Measurements from ENCODE around the gene LMCD1. TPM values are rescaled to one million over a fixed set of nuclear protein-coding genes. Genes with fewer than 3 reads are reported as not detected.

LMCD1 gene
- total and polyA plus RNA-seq, 4 donors: 192 to 1,289 (median 381) TPM

DNA sequence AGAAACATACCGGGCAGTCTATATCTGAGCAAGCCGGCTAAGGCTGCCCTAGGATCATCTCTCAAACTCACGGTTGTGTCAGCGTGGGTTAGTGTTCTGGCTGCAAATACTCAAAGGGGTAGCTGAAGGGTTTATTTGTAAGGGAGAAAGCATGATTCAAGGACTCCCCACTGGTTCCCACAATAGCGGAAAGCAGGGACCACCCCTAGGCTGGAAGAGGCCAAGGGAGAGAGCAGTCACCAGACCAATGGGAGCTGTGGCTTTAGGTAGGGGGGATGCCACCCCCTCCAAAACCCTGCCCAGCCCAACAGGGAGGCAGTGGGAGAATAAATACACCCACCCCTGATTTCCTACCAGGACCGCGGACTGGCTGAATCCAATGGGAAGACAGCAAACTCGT, 7.3 kb upstream of the LMCD1 start:
- intact Hi-C loops (cut with DNase I): no loop called here
- no peaks in the 10 kb centered on the region for H3K4me1 ChIP-seq (ENCODE audit: control insufficient read depth in 1 of 2, insufficient read depth in 2 of 2, low read length in 2 of 2)
- H3K27ac ChIP-seq (ENCODE audit: low read depth in 1 of 2, low read length in 2 of 2): no peak overlapping the region
- DNase-seq (no peak), ATAC-seq (ENCODE audit: low FRiP score) (no peak)
- no peaks in the 10 kb centered on the region for H3K27me3 ChIP-seq (ENCODE audit: control insufficient read depth in 1 of 2, insufficient read depth in 2 of 2, low read length in 1 of 2)
- H3K9me3 ChIP-seq (ENCODE audit: control insufficient read depth, low read length): no peaks in the 10 kb centered on the region
- no peaks in the 10 kb centered on the region for H3K36me3 ChIP-seq (ENCODE audit: control insufficient read depth in 1 of 2, insufficient read depth in 2 of 2, low read length in 1 of 2)
- WGBS, 2 donors: 97 to 98% methylated on average over 8 of the region's 8 CpGs
- H3K4me3 ChIP-seq (ENCODE audit: low read length in 2 of 2): no peak overlapping the region

DNA sequence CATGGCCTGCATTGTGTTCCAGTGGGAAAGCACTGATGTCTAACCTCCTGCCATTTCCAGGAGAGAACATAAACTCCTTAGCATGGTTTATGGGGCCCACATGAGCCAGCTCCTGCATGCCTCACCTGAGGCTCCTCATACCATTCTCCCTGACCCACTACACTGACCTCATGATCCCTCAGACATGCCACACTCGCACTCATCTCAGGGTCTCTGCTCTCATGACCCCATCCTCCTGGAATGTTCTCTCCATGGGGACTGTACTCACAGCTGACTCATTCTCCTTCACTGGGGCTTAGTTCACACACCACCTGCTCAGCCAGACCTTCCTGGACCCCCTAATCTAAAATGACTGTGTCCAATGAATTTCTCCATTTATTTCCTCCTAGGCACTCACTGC, 4.0 kb upstream of the LMCD1 start:
- intact Hi-C loops (cut with DNase I): no loop called here

DNA sequence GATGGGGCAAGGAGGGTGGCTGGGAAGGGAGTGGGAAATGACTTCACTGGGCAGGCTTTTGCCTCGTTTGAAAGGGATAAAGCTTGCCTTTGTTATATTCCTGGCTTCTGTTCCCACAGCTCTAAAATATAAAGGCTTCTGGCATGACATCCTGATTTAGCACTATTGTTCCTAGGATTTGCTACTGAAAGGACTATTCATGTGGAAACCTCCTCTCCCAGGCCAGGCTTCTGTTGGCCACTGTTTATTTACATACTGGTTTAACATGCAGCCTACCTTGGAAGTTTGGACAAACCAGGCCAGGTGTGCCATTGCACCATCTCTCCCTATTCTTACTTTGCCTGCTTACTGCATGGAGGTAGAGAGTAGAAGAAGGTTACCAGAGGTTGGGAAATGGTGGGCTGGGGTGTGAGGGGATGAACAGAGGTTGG, 2.4 kb upstream of the LMCD1 start:
- Histone ChIP-seq H3K27me3 (ENCODE audit: control insufficient read depth in 1 of 2, insufficient read depth in 2 of 2, low read length in 1 of 2) (no peaks in the 10 kb centered on the region), H3K4me3 (ENCODE audit: low read length in 2 of 2) (no peak overlapping the region), H3K36me3 (ENCODE audit: control insufficient read depth in 1 of 2, insufficient read depth in 2 of 2, low read length in 1 of 2) (no peaks in the 10 kb centered on the region), H3K4me1 (ENCODE audit: control insufficient read depth in 1 of 2, insufficient read depth in 2 of 2, low read length in 2 of 2) (no peaks in the 10 kb centered on the region), H3K27ac (ENCODE audit: low read depth in 1 of 2, low read length in 2 of 2) (no peak overlapping the region), H3K9me3 (ENCODE audit: control insufficient read depth, low read length) (no peaks in the 10 kb centered on the region)
- 14 to 19% methylated on average over 1 of the region's 1 CpG for WGBS, 2 donors
- ATAC-seq (ENCODE audit: low FRiP score) (no peak), DNase-seq (no peak)
- intact Hi-C loops (cut with DNase I): no loop called here

More for the DNA sequence above, 4.0 kb upstream of the LMCD1 start:
- H3K27me3 ChIP-seq (ENCODE audit: control insufficient read depth in 1 of 2, insufficient read depth in 2 of 2, low read length in 1 of 2): no peaks in the 10 kb centered on the region
- no peak for ATAC-seq (ENCODE audit: low FRiP score)
- H3K9me3 ChIP-seq (ENCODE audit: control insufficient read depth, low read length): no peaks in the 10 kb centered on the region
- DNase-seq: no peak
- H3K27ac ChIP-seq (ENCODE audit: low read depth in 1 of 2, low read length in 2 of 2): no peak overlapping the region
- WGBS, 2 donors: 65 to 78% methylated on average over 1 of the region's 1 CpG
- no peaks in the 10 kb centered on the region for H3K4me1 ChIP-seq (ENCODE audit: control insufficient read depth in 1 of 2, insufficient read depth in 2 of 2, low read length in 2 of 2)
- H3K36me3 ChIP-seq (ENCODE audit: control insufficient read depth in 1 of 2, insufficient read depth in 2 of 2, low read length in 1 of 2): no peaks in the 10 kb centered on the region
- no peak overlapping the region for H3K4me3 ChIP-seq (ENCODE audit: low read length in 2 of 2)

DNA sequence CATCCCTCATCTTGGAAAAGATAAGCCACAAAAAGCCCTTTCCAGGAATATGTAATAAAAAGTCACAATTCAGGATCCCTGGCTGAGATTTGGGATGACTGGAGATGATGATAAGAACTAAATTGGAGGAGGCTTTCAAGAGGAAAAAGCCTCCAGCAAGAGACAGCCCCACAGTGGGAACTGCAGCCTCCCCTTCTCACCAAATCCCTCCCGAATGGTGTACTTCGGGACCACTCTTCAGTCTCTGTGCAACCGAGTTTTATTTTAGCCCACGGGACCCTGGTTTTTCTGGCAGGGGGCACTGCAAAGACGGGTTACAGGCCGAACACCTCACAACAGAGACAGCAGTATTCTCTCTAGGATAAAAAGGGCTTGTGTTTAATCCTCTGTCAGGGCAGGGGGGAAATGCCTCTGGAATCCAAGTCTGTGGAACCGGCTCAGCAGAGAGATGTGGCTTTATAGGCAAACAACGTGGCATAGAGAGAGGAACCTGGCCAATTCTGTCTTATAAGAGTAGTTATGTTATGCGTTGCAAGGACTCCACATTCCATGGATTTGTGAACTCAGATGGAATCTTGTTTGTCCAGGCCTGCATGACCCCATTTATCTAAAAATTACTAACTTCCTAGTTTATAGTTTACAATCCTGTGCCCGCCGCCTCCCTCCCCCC, 1.2 kb upstream of the LMCD1 start:
- intact Hi-C loops (cut with DNase I): loop anchor here (2.0 to 5.0 kb wide), 2 partner anchors 16 to 43 kb away; no protein-coding TSS in a partner anchor
- Histone ChIP-seq H3K36me3 (ENCODE audit: control insufficient read depth in 1 of 2, insufficient read depth in 2 of 2, low read length in 1 of 2) (peaks cover 0 to 3% of the 10 kb centered on the region in 2 donors), H3K9me3 (ENCODE audit: control insufficient read depth, low read length) (no peaks in the 10 kb centered on the region), H3K4me3 (ENCODE audit: low read length in 2 of 2) (peak overlapping the region in 1 of 2 donors; percentile 46), H3K27me3 (ENCODE audit: control insufficient read depth in 1 of 2, insufficient read depth in 2 of 2, low read length in 1 of 2) (no peaks in the 10 kb centered on the region), H3K27ac (ENCODE audit: low read depth in 1 of 2, low read length in 2 of 2) (peak overlapping the region; percentile 28 to 59), H3K4me1 (ENCODE audit: control insufficient read depth in 1 of 2, insufficient read depth in 2 of 2, low read length in 2 of 2) (no peaks in the 10 kb centered on the region)
- DNase-seq: no peak
- 10 to 11% methylated on average over 11 of the region's 11 CpGs for WGBS, 2 donors
- ATAC-seq (ENCODE audit: low FRiP score): no peak

DNA sequence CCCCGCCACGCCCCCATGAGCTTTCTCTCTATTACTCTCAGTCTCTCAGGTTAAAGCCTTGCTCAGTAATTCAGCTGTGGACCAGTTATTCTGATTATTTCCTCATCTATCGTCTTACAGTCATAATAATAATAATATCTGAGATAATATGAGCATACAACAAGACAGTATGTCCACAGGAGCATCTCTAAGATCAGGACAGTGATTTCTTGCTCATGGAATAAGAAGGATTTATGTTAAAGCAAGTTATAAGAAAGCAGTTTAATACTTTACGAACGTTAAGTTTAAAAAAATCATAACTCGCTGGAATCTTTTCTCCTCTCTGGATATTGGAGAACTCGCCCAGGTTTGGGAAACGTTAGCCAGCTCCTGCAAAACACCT, 643 bp upstream of the LMCD1 start:
- Histone ChIP-seq H3K36me3 (ENCODE audit: control insufficient read depth in 1 of 2, insufficient read depth in 2 of 2, low read length in 1 of 2) (peaks cover 0 to 3% of the 10 kb centered on the region in 2 donors), H3K27ac (ENCODE audit: low read depth in 1 of 2, low read length in 2 of 2) (peak overlapping the region; percentile 74 to 83), H3K27me3 (ENCODE audit: control insufficient read depth in 1 of 2, insufficient read depth in 2 of 2, low read length in 1 of 2) (no peaks in the 10 kb centered on the region), H3K4me3 (ENCODE audit: low read length in 2 of 2) (peak overlapping the region; percentile 45 to 46), H3K4me1 (ENCODE audit: control insufficient read depth in 1 of 2, insufficient read depth in 2 of 2, low read length in 2 of 2) (no peaks in the 10 kb centered on the region), H3K9me3 (ENCODE audit: control insufficient read depth, low read length) (no peaks in the 10 kb centered on the region)
- 1 to 2% methylated on average over 8 of the region's 8 CpGs for WGBS, 2 donors
- ATAC-seq (ENCODE audit: low FRiP score) (no peak), DNase-seq (no peak)
- intact Hi-C loops (cut with DNase I): loop anchor here (1.0 to 5.0 kb wide), 3 partner anchors 16 to 57 kb away; no protein-coding TSS in a partner anchor

DNA sequence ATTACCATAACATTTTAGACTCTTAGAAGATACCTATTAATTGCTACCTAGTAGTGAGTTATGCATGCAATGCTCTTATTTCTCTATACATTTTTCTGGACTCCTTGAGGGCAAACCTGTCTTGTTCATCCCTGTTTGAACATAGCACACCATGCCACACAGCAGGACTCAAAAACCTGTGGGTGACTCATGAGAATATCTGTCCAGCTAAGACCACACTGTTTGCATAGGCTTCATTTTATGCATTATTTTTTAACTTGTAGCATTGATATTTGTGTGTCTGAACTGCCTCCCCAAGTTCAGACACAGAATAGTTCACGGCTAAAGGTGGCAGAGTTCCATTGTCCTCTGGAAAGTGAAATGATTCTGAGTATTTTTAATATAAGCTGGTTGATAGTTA, 1.8 kb downstream of the LMCD1 start:
- no peaks in the 10 kb centered on the region for H3K9me3 ChIP-seq (ENCODE audit: control insufficient read depth, low read length)
- 5 to 8% methylated on average over 1 of the region's 1 CpG for WGBS, 2 donors
- intact Hi-C loops (cut with DNase I): loop anchor here (5.0 kb wide), 1 partner anchor 46 kb away; no protein-coding TSS in a partner anchor
- peak overlapping the region; percentile 66 to 88 for H3K27ac ChIP-seq (ENCODE audit: low read depth in 1 of 2, low read length in 2 of 2)
- peaks cover 0 to 8% of the 10 kb centered on the region in 2 donors for H3K36me3 ChIP-seq (ENCODE audit: control insufficient read depth in 1 of 2, insufficient read depth in 2 of 2, low read length in 1 of 2)
- no peak for DNase-seq
- H3K4me1 ChIP-seq (ENCODE audit: control insufficient read depth in 1 of 2, insufficient read depth in 2 of 2, low read length in 2 of 2): peaks cover 0 to 3% of the 10 kb centered on the region in 2 donors
- H3K27me3 ChIP-seq (ENCODE audit: control insufficient read depth in 1 of 2, insufficient read depth in 2 of 2, low read length in 1 of 2): no peaks in the 10 kb centered on the region
- no peak for ATAC-seq (ENCODE audit: low FRiP score)
- peak overlapping the region; percentile 90 to 92 for H3K4me3 ChIP-seq (ENCODE audit: low read length in 2 of 2)

DNA sequence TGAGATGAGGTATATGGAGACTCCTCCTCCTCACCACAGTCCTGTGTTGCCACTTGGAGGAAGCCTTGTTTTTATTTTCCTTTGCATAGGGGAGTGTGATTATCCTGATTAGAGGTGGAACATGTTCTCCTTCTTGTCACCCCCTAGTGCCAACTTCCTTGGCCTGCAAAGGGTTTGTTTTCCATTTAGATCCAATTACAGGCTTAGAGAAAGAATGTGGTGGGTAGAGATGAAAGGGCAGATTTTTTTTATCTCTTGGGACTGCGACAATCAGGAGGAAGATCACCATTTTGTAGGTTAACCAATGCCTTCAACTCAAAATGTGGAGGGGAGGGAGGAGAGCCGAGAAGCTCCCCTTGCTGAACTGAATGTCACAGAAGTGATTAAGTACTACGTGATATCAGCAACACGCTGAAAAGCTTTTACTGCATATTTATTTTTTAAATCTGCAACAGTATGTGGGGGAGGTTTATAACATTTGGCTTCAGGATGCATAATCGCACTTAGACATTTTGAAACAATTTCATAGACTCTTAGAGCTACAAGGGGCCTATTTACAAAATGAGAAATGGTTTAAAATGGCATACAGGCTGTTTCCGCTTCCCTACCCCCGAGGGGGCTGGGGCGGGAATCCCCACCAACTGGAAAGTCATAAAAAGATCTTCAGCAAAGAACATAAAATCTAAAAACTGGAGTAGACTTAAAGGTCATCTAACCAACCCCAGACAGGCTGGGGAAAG, 2.4 kb downstream of the LMCD1 start:
- ATAC-seq (ENCODE audit: low FRiP score) (no peak), DNase-seq (no peak)
- Histone ChIP-seq H3K27me3 (ENCODE audit: control insufficient read depth in 1 of 2, insufficient read depth in 2 of 2, low read length in 1 of 2) (no peaks in the 10 kb centered on the region), H3K4me1 (ENCODE audit: control insufficient read depth in 1 of 2, insufficient read depth in 2 of 2, low read length in 2 of 2) (peaks cover 0 to 3% of the 10 kb centered on the region in 2 donors), H3K27ac (ENCODE audit: low read depth in 1 of 2, low read length in 2 of 2) (peak overlapping the region; percentile 66 to 88), H3K36me3 (ENCODE audit: control insufficient read depth in 1 of 2, insufficient read depth in 2 of 2, low read length in 1 of 2) (peaks cover 0 to 8% of the 10 kb centered on the region in 2 donors), H3K9me3 (ENCODE audit: control insufficient read depth, low read length) (no peaks in the 10 kb centered on the region), H3K4me3 (ENCODE audit: low read length in 2 of 2) (peak overlapping the region; percentile 90 to 92)
- intact Hi-C loops (cut with DNase I): loop anchor here (5.0 kb wide), 1 partner anchor 47 kb away; no protein-coding TSS in a partner anchor
- WGBS, 2 donors: 5 to 7% methylated on average over 8 of the region's 8 CpGs

DNA sequence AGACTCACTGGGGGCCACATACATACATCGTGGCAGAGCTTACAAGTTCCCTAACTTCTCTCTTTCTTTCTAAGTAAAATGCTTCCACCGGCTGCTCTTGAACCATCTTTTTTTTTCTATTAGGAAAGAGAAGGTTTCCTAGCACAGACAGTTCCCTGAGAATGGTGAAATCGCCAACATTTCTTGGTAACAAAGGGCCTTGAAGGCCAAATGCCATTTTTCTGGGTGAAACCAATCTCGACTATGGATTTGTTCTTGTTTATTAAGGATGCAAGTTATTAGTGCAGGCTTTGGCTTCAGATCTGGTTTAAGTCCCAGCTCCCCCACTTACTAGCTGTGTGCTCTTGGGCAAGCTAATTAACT, 3.0 kb downstream of the LMCD1 start:
- ATAC-seq (ENCODE audit: low FRiP score) (no peak), DNase-seq (no peak)
- Histone ChIP-seq H3K27me3 (ENCODE audit: control insufficient read depth in 1 of 2, insufficient read depth in 2 of 2, low read length in 1 of 2) (no peaks in the 10 kb centered on the region), H3K27ac (ENCODE audit: low read depth in 1 of 2, low read length in 2 of 2) (peak overlapping the region; percentile 66 to 88), H3K36me3 (ENCODE audit: control insufficient read depth in 1 of 2, insufficient read depth in 2 of 2, low read length in 1 of 2) (peaks cover 0 to 8% of the 10 kb centered on the region in 2 donors), H3K9me3 (ENCODE audit: control insufficient read depth, low read length) (no peaks in the 10 kb centered on the region), H3K4me1 (ENCODE audit: control insufficient read depth in 1 of 2, insufficient read depth in 2 of 2, low read length in 2 of 2) (peaks cover 2 to 4% of the 10 kb centered on the region in 2 donors), H3K4me3 (ENCODE audit: low read length in 2 of 2) (peak overlapping the region; percentile 90 to 92)
- intact Hi-C loops (cut with DNase I): loop anchor here (5.0 kb wide), 1 partner anchor 47 kb away; no protein-coding TSS in a partner anchor
- WGBS, 2 donors: 14 to 18% methylated on average over 4 of the region's 4 CpGs
